Measurements from ENCODE around the gene DNAJB8. TPM values are rescaled to one million over a fixed set of nuclear protein-coding genes. Genes with fewer than 3 reads are reported as not detected.
A peak's percentile ranks its signal among the peaks of the same experiment; 100 is the strongest.

Gene DNAJB8
- total RNA-seq, 1 donor = not detected

DNA sequence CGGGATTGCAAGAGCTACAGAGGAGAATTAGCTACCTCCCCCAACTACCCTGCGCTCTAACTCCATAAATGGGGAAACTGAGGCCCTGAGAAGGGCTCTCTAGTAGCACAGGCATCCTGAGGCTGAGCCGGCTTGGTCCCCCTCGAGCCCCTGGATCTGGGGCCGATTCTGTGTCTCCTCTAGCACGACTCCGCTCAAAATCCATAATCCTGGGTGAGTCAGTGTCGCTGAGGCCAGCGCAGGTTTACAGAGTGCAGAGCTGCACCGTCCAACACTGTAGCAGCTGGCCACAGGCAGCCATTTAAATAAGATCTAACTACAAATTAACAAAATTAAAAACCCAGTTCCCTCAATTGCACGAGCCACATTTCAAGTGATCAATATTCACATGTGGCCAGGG, 15.5 kb upstream of the DNAJB8 start:
- Histone ChIP-seq H3K4me3 (ENCODE audit: insufficient read depth, low read length) (no peak overlapping the region), H3K4me1 (ENCODE audit: insufficient read depth, low read length) (peaks cover 26% of the 10 kb centered on the region), H3K36me3 (ENCODE audit: insufficient read depth, low read length) (no peaks in the 10 kb centered on the region), H3K27me3 (ENCODE audit: insufficient read depth, low read length) (peaks cover 9% of the 10 kb centered on the region), H3K9me3 (ENCODE audit: low read depth, low read length) (no peaks in the 10 kb centered on the region), H4K20me1 (ENCODE audit: insufficient read depth, low read length) (no peaks in the 10 kb centered on the region), H2AFZ (ENCODE audit: low read length) (peak overlapping the region; percentile 21), H3K4me2 (ENCODE audit: insufficient read depth, low read length) (peak overlapping the region; percentile 67), H3K27ac (ENCODE audit: low read depth, low read length) (no peak overlapping the region), H3K79me2 (ENCODE audit: insufficient read depth, low read length) (no peaks in the 10 kb centered on the region)
- peak; percentile 91 for DNase-seq (ENCODE audit: insufficient read length, low spot score, missing footprints)
- TF ChIP-seq, protein P1, sequence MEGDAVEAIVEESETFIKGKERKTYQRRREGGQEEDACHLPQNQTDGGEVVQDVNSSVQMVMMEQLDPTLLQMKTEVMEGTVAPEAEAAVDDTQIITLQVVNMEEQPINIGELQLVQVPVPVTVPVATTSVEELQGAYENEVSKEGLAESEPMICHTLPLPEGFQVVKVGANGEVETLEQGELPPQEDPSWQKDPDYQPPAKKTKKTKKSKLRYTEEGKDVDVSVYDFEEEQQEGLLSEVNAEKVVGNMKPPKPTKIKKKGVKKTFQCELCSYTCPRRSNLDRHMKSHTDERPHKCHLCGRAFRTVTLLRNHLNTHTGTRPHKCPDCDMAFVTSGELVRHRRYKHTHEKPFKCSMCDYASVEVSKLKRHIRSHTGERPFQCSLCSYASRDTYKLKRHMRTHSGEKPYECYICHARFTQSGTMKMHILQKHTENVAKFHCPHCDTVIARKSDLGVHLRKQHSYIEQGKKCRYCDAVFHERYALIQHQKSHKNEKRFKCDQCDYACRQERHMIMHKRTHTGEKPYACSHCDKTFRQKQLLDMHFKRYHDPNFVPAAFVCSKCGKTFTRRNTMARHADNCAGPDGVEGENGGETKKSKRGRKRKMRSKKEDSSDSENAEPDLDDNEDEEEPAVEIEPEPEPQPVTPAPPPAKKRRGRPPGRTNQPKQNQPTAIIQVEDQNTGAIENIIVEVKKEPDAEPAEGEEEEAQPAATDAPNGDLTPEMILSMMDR (IDR thresholded peaks at IDR 0.05; ENCODE audit: extremely low read depth, low read depth, low read length) = no peak

DNA sequence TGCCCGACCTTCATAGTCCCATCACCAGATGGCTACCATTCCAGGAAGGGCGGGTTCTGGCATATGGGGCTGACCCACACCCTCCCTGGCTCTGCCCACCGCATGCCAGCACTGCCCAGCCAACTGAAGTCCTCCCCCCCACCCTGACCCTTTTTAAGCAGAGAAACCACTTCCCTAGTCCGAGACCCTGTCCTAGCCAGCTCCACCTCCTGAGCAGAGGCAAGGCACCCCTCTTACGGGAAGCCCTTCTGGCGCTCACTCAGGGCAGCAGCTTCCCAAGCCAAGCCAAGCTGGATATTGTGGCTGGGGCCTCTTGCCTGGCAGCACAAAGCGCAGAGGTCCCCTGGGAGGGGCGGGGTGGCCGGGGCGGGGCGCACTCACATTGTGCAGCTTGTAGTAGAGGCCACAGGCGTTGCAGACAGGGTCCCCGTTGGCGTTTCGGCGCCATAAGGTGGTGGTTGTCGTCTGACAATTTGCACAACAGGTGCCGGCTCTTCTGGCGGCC, 14.8 kb upstream of the DNAJB8 start:
- Histone ChIP-seq H3K9me3 (ENCODE audit: low read depth, low read length) (no peaks in the 10 kb centered on the region), H3K27me3 (ENCODE audit: insufficient read depth, low read length) (peaks cover 8% of the 10 kb centered on the region), H3K4me2 (ENCODE audit: insufficient read depth, low read length) (no peak overlapping the region), H2AFZ (ENCODE audit: low read length) (no peak overlapping the region), H3K4me3 (ENCODE audit: insufficient read depth, low read length) (no peak overlapping the region), H4K20me1 (ENCODE audit: insufficient read depth, low read length) (no peaks in the 10 kb centered on the region), H3K36me3 (ENCODE audit: insufficient read depth, low read length) (no peaks in the 10 kb centered on the region), H3K4me1 (ENCODE audit: insufficient read depth, low read length) (peaks cover 26% of the 10 kb centered on the region), H3K79me2 (ENCODE audit: insufficient read depth, low read length) (no peaks in the 10 kb centered on the region), H3K27ac (ENCODE audit: low read depth, low read length) (no peak overlapping the region)
- DNase-seq (ENCODE audit: insufficient read length, low spot score, missing footprints) = peak; percentile 90
- TF ChIP-seq, protein P1 (IDR thresholded peaks at IDR 0.05; ENCODE audit: extremely low read depth, low read depth, low read length) = no peak

DNA sequence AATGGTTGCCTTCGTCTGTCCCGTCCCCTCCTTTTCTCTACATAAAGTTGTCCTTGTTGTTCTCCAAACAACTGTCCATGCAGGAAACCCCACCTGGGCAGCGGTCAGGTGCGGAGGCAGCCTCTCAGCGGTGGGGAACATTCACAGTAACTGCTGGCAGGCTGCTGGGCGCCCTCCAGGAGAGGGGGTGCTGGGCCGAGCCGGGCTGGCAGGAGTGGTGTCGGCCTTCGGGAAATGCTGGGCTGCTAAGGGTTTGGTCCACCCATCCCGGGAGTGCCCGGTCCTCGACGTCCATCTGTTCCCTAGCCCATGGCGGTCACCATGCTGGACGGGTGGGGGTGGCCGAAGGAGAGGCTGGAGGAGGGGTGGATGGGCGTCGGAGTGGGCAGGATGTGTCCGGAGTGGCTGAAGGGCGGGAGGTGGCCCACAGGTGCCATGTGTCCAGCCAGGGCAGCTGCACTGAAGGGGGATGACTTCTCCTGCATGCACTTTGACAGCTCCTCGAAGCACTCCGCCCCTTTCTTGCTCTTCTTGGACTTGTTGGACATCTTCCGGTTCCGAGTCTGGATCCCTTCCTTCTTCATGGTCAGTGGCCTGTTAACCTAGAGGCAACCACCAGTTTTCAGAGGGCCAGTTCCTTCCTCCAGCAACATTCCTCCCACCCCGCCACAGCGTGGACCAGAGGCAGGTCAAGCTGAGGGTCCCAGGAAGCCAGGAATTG, 14.2 kb upstream of the DNAJB8 start:
- Histone ChIP-seq H3K27ac (ENCODE audit: low read depth, low read length) (no peak overlapping the region), H4K20me1 (ENCODE audit: insufficient read depth, low read length) (no peaks in the 10 kb centered on the region), H3K79me2 (ENCODE audit: insufficient read depth, low read length) (no peaks in the 10 kb centered on the region), H2AFZ (ENCODE audit: low read length) (no peak overlapping the region), H3K4me1 (ENCODE audit: insufficient read depth, low read length) (peaks cover 22% of the 10 kb centered on the region), H3K36me3 (ENCODE audit: insufficient read depth, low read length) (no peaks in the 10 kb centered on the region), H3K9me3 (ENCODE audit: low read depth, low read length) (no peaks in the 10 kb centered on the region), H3K4me2 (ENCODE audit: insufficient read depth, low read length) (no peak overlapping the region), H3K27me3 (ENCODE audit: insufficient read depth, low read length) (peaks cover 3% of the 10 kb centered on the region), H3K4me3 (ENCODE audit: insufficient read depth, low read length) (no peak overlapping the region)
- DNase-seq (ENCODE audit: insufficient read length, low spot score, missing footprints) = peak; percentile 73
- TF ChIP-seq, protein P1 (IDR thresholded peaks at IDR 0.05; ENCODE audit: extremely low read depth, low read depth, low read length) = no peak

DNA sequence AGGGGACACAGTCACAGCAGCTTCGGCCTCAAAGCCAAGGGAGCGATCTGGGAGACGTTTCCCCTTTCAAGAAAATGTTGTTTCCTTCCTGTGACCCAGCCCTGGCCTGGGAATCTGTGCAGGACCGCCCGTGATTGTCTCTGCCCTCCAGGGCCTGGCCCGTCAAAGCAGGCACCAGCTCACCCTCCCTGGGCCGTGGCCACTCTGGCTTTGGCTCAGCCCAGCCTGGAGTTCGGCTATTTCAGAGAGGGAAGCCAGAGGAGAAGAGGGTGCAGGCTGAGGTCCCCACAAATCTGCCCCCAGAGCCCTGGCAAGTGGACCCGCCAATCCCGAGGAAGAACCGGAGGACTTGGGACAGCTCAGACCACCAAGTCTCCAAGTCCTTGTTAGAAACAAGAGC, 13.6 kb upstream of the DNAJB8 start:
- H3K4me2 ChIP-seq (ENCODE audit: insufficient read depth, low read length) = no peak overlapping the region
- no peaks in the 10 kb centered on the region for H3K36me3 ChIP-seq (ENCODE audit: insufficient read depth, low read length)
- no peaks in the 10 kb centered on the region for H3K79me2 ChIP-seq (ENCODE audit: insufficient read depth, low read length)
- H3K9me3 ChIP-seq (ENCODE audit: low read depth, low read length) = no peaks in the 10 kb centered on the region
- H3K4me3 ChIP-seq (ENCODE audit: insufficient read depth, low read length) = no peak overlapping the region
- no peak overlapping the region for H2AFZ ChIP-seq (ENCODE audit: low read length)
- peaks cover 8% of the 10 kb centered on the region for H3K27me3 ChIP-seq (ENCODE audit: insufficient read depth, low read length)
- peak; percentile 82 for DNase-seq (ENCODE audit: insufficient read length, low spot score, missing footprints)
- no peak overlapping the region for H3K27ac ChIP-seq (ENCODE audit: low read depth, low read length)
- no peaks in the 10 kb centered on the region for H4K20me1 ChIP-seq (ENCODE audit: insufficient read depth, low read length)
- peaks cover 22% of the 10 kb centered on the region for H3K4me1 ChIP-seq (ENCODE audit: insufficient read depth, low read length)
- TF ChIP-seq, protein P1 (IDR thresholded peaks at IDR 0.05; ENCODE audit: extremely low read depth, low read depth, low read length) = no peak
